Gastrocnemius medialis (tissue), 4 donors: ENCODE measurements around the gene COG6.

ENCODE experiments used
- CTCF ChIP-seq, 5 experiments: fragments of 450-650 bp in 3 of 5; fragments of 200-600 bp in 2 of 5; sonication (generic) in 2 of 5; IDR thresholded peaks in 4 of 5; conservative IDR thresholded peaks in 1 of 5; 1 replicate in 4 of 5; 2 replicates in 1 of 5; pipeline ENCODE4 v1.5.1; 2016 to 2019; ENCODE audit warnings: antibody characterized with exemption in 5 of 5, mild to moderate bottlenecking in 3 of 5, moderate library complexity in 3 of 5
- POLR2A ChIP-seq, 2 donors: fragments of 450-650 bp; IDR thresholded peaks; one replicate each; pipeline ENCODE4 v1.6.1; 2017; ENCODE audit warnings: antibody characterized with exemption in 2 of 2, mild to moderate bottlenecking in 2 of 2, moderate library complexity in 2 of 2

- TF ChIP-seq CTCF (IDR thresholded peaks at IDR 0.05 in 4 of 5, conservative IDR thresholded peaks at IDR 0.05 in 1 of 5) (no peak), POLR2A (IDR thresholded peaks at IDR 0.05) (no peak)
These were observed 122.1 kb downstream of the COG6 start for GRCh38 chr13:39777527-39778061.
